ENCODE measurements around the gene SLC6A11. TPM values are rescaled to one million over a fixed set of nuclear protein-coding genes. Genes with fewer than 3 reads are reported as not detected.

The SLC6A11 gene
- total RNA-seq, 1 donor: not detected

GRCh38 chr3:10925436-10926255 lies 109.6 kb downstream of the SLC6A11 start:
- no peak for DNase-seq (ENCODE audit: low read depth)
- TF ChIP-seq CTCF (IDR thresholded peaks at IDR 0.05; ENCODE audit: insufficient read depth, low read depth, low read length): no peak
- H3K4me3 ChIP-seq (ENCODE audit: low read depth, low read length): no peak overlapping the region

- no peak overlapping the region for H3K4me3 ChIP-seq (ENCODE audit: low read depth, low read length)
- no peak for TF ChIP-seq CTCF (IDR thresholded peaks at IDR 0.05; ENCODE audit: insufficient read depth, low read depth, low read length)
- no peak for DNase-seq (ENCODE audit: low read depth)
Observed at GRCh38 chr3:10926256-10926810, 110.3 kb downstream of the SLC6A11 start.

- no peak for DNase-seq (ENCODE audit: low read depth)
Observed at GRCh38 chr3:10926811-10927521, 110.9 kb downstream of the SLC6A11 start.

GRCh38 chr3:10927551-10927950 lies 111.5 kb downstream of the SLC6A11 start:
- TF ChIP-seq CTCF (IDR thresholded peaks at IDR 0.05; ENCODE audit: insufficient read depth, low read depth, low read length): no peak
- no peak for DNase-seq (ENCODE audit: low read depth)
- H3K4me3 ChIP-seq (ENCODE audit: low read depth, low read length): no peak overlapping the region

More at GRCh38 chr3:10926811-10927521, 110.9 kb downstream of the SLC6A11 start:
- no peak for TF ChIP-seq CTCF (IDR thresholded peaks at IDR 0.05; ENCODE audit: insufficient read depth, low read depth, low read length)
- no peak overlapping the region for H3K4me3 ChIP-seq (ENCODE audit: low read depth, low read length)

- no peak for TF ChIP-seq CTCF (IDR thresholded peaks at IDR 0.05; ENCODE audit: insufficient read depth, low read depth, low read length)
- no peak overlapping the region for H3K4me3 ChIP-seq (ENCODE audit: low read depth, low read length)
- no peak for DNase-seq (ENCODE audit: low read depth)
Observed at GRCh38 chr3:10928407-10928960, 112.5 kb downstream of the SLC6A11 start.

- no peak for DNase-seq (ENCODE audit: low read depth)
- TF ChIP-seq CTCF (IDR thresholded peaks at IDR 0.05; ENCODE audit: insufficient read depth, low read depth, low read length): no peak
- no peak overlapping the region for H3K4me3 ChIP-seq (ENCODE audit: low read depth, low read length)
Observed at GRCh38 chr3:10928961-10929471, 113.0 kb downstream of the SLC6A11 start.

Measured in fibroblast of villous mesenchyme (primary cell).